ENCODE results near the gene INSL4. TPM values are rescaled to one million over a fixed set of nuclear protein-coding genes. Genes with fewer than 3 reads are reported as not detected.

Gene INSL4
- not detected in 2 replicates for total RNA-seq

GRCh38 chr9:5231212-5231611, at the start of gene INSL4:
TSS of gene INSL4 (plus strand) at chr9:5231419. CDS start at chr9:5231524, 105 bp downstream.

GRCh38 chr9:5185220-5185840, 45.9 kb upstream of the INSL4 start, which contains the start of gene INSL6:
TSS of gene INSL6 (minus strand) at chr9:5185639. CDS start at chr9:5185602, 37 bp downstream.

Other genes with a start within 250 kb of the INSL4 start
- 5.8 and 11.7 TPM in 2 replicates for gene JAK2, start 246.1 kb upstream of the INSL4 start, total RNA-seq
- not detected in 2 replicates for gene INSL6, start 45.8 kb upstream of the INSL4 start, total RNA-seq
- gene RLN2, start 73.3 kb downstream of the INSL4 start, total RNA-seq = 0.64 TPM in 1 of 2 replicates, not detected in the other
- not detected in 2 replicates for gene RLN1, start 108.5 kb downstream of the INSL4 start, total RNA-seq
- gene PLGRKT, start 206.5 kb downstream of the INSL4 start, total RNA-seq = 22.6 and 28.2 TPM in 2 replicates
- gene CD274, start 219.1 kb downstream of the INSL4 start, total RNA-seq = 2.8 and 15.2 TPM in 2 replicates

Measured in tracheal epithelial cell (primary cell).